B cell (primary cell): ENCODE results near the gene EML6.

Source experiments
- CTCF ChIP-seq: fragments of 200-600 bp; IDR thresholded peaks from one replicate; pipeline ENCODE4 v1.8.0; 2022; ENCODE audit warnings: antibody characterized with exemption, mild to moderate bottlenecking
- EZH2 ChIP-seq: IDR thresholded peaks from 2 replicates; pipeline ENCODE4 v1.6.1; 2012; ENCODE audit warnings: borderline replicate concordance, low read depth, mild to moderate bottlenecking, moderate library complexity, low read length; ENCODE audit not compliant: insufficient read depth, poor library complexity, severe bottlenecking

- TF ChIP-seq CTCF, result no peak
- TF ChIP-seq EZH2, result no peak
Measured at GRCh38 chr2:54824567-54824966, 101.1 kb downstream of the EML6 start.
